ENCODE measurements around the gene SRL. TPM values are rescaled to one million over a fixed set of nuclear protein-coding genes. Genes with fewer than 3 reads are reported as not detected.

The SRL gene
- total and polyA plus RNA-seq, 12 donors, result 0.24 to 1.8 (median 0.52) TPM; not detected in 2

GRCh38 chr16:4166821-4167220 is 75.1 kb downstream of the SRL start:
- no peak for TF ChIP-seq POLR2A (IDR thresholded peaks at IDR 0.05)
- TF ChIP-seq, protein P1, sequence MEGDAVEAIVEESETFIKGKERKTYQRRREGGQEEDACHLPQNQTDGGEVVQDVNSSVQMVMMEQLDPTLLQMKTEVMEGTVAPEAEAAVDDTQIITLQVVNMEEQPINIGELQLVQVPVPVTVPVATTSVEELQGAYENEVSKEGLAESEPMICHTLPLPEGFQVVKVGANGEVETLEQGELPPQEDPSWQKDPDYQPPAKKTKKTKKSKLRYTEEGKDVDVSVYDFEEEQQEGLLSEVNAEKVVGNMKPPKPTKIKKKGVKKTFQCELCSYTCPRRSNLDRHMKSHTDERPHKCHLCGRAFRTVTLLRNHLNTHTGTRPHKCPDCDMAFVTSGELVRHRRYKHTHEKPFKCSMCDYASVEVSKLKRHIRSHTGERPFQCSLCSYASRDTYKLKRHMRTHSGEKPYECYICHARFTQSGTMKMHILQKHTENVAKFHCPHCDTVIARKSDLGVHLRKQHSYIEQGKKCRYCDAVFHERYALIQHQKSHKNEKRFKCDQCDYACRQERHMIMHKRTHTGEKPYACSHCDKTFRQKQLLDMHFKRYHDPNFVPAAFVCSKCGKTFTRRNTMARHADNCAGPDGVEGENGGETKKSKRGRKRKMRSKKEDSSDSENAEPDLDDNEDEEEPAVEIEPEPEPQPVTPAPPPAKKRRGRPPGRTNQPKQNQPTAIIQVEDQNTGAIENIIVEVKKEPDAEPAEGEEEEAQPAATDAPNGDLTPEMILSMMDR (IDR thresholded peaks at IDR 0.05), result no peak
- Histone ChIP-seq H3K4me1 (replicated peaks in 1 of 2) (no peaks in the 10 kb centered on the region), H3K27ac (no peak overlapping the region), H3K4me3 (no peak overlapping the region), H3K9me3 (replicated peaks in 1 of 3) (no peaks in the 10 kb centered on the region), H3K36me3 (replicated peaks in 1 of 2) (no peaks in the 10 kb centered on the region), H3K27me3 (no peaks in the 10 kb centered on the region)
- WGBS, 4 donors, result 87 to 93% (median 91%) methylated on average over 4 of the region's 4 CpGs
- no peak for DNase-seq
- intact Hi-C loops (cut with DNase I), result no loop called here

- intact Hi-C loops (cut with DNase I), result no loop called here
- no peaks in the 10 kb centered on the region for H3K9me3 ChIP-seq (replicated peaks in 1 of 3)
- 81 to 85% (median 84%) methylated on average over 7 of the region's 7 CpGs for WGBS, 4 donors
Measured at GRCh38 chr16:4160658-4161430, 81.0 kb downstream of the SRL start.

GRCh38 chr16:4159726-4160125 is 82.2 kb downstream of the SRL start:
- no peaks in the 10 kb centered on the region for H3K36me3 ChIP-seq (replicated peaks in 1 of 2)
- no peaks in the 10 kb centered on the region for H3K27me3 ChIP-seq
- no peaks in the 10 kb centered on the region for H3K9me3 ChIP-seq (replicated peaks in 1 of 3)
- no peak for DNase-seq
- H3K4me1 ChIP-seq (replicated peaks in 1 of 2), result no peaks in the 10 kb centered on the region
- intact Hi-C loops (cut with DNase I), result no loop called here
- TF ChIP-seq, protein P1 (IDR thresholded peaks at IDR 0.05), result no peak
- TF ChIP-seq POLR2A (IDR thresholded peaks at IDR 0.05), result no peak
- WGBS, 4 donors, result 93 to 96% (median 95%) methylated on average over 15 to 17 of the region's 17 CpGs
- no peak overlapping the region for H3K4me3 ChIP-seq
- H3K27ac ChIP-seq, result no peak overlapping the region

More at GRCh38 chr16:4160658-4161430, 81.0 kb downstream of the SRL start:
- no peak overlapping the region for H3K27ac ChIP-seq
- no peak overlapping the region for H3K4me3 ChIP-seq
- H3K36me3 ChIP-seq (replicated peaks in 1 of 2), result no peaks in the 10 kb centered on the region
- H3K27me3 ChIP-seq, result no peaks in the 10 kb centered on the region
- no peaks in the 10 kb centered on the region for H3K4me1 ChIP-seq (replicated peaks in 1 of 2)
- no peak for DNase-seq
- TF ChIP-seq, protein P1 (IDR thresholded peaks at IDR 0.05), result no peak
- no peak for TF ChIP-seq POLR2A (IDR thresholded peaks at IDR 0.05)

GRCh38 chr16:4158143-4159093 is 83.5 kb downstream of the SRL start:
- TF ChIP-seq, protein P1 (IDR thresholded peaks at IDR 0.05), result no peak
- no peak for TF ChIP-seq POLR2A (IDR thresholded peaks at IDR 0.05)
- H3K27ac ChIP-seq, result no peak overlapping the region
- H3K9me3 ChIP-seq (replicated peaks in 1 of 3), result no peaks in the 10 kb centered on the region
- H3K4me1 ChIP-seq (replicated peaks in 1 of 2), result no peaks in the 10 kb centered on the region
- H3K36me3 ChIP-seq (replicated peaks in 1 of 2), result no peaks in the 10 kb centered on the region
- H3K27me3 ChIP-seq, result no peaks in the 10 kb centered on the region
- 84 to 88% (median 87%) methylated on average over 13 of the region's 13 CpGs for WGBS, 4 donors
- no peak for DNase-seq
- intact Hi-C loops (cut with DNase I), result no loop called here
- H3K4me3 ChIP-seq, result no peak overlapping the region

Data from adrenal gland (tissue), 12 donors.